ENCODE measurements around the gene CDON. TPM values are rescaled to one million over a fixed set of nuclear protein-coding genes. Genes with fewer than 3 reads are reported as not detected.

CDON gene
- total and polyA plus RNA-seq, 8 donors, result 8.6 to 16.3 (median 11.4) TPM

DNA sequence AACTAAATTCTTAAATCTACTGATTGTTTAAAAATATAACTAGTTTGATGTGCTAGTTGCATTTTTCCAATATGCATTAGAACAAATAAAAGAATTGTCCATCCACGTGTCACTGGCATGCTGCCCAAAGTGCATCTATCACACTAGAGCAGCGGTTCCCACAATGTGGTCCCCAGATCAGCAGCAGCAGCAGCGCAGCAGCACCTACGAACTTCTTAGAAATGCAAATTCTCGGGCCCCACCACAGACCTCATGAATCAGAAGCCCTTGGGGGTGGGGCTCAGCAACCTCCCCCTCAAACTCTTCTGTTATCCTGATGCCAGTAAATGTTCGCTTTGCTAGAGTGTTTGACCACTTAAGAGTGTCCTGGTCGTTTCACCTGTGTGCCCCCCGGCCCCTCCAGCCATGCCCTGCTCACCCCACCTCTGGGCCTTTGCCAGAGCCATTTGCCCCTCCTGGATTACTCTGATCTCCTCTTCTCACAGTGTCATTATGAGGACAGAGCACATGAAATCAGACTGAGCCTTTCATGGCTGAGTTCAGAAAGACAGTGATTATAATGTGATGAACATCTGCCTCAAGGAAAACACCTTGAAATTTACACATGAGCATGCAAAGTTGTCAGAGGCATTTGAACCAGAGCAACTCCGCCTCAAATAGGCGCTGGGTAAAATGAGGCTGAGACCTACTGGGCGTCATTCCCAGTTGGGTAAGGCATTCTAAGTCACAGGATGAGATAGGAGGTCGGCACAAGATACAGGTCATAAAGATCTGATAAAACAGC is 129.4 kb downstream of the CDON start:
- Histone ChIP-seq H3K4me3 (no peak overlapping the region), H3K9me3 (no peaks in the 10 kb centered on the region), H3K4me1 (no peaks in the 10 kb centered on the region), H3K36me3 (no peaks in the 10 kb centered on the region), H3K27ac (no peak overlapping the region), H3K27me3 (no peaks in the 10 kb centered on the region)
- ATAC-seq (no peak), DNase-seq (no peak)
- TF ChIP-seq, protein P1, sequence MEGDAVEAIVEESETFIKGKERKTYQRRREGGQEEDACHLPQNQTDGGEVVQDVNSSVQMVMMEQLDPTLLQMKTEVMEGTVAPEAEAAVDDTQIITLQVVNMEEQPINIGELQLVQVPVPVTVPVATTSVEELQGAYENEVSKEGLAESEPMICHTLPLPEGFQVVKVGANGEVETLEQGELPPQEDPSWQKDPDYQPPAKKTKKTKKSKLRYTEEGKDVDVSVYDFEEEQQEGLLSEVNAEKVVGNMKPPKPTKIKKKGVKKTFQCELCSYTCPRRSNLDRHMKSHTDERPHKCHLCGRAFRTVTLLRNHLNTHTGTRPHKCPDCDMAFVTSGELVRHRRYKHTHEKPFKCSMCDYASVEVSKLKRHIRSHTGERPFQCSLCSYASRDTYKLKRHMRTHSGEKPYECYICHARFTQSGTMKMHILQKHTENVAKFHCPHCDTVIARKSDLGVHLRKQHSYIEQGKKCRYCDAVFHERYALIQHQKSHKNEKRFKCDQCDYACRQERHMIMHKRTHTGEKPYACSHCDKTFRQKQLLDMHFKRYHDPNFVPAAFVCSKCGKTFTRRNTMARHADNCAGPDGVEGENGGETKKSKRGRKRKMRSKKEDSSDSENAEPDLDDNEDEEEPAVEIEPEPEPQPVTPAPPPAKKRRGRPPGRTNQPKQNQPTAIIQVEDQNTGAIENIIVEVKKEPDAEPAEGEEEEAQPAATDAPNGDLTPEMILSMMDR (IDR thresholded peaks at IDR 0.05), result no peak
- intact Hi-C loops (cut with DNase I), result loop anchor here in 1 of 2 donors (10.0 kb wide), 1 partner anchor 262 kb away; no protein-coding TSS in a partner anchor

DNA sequence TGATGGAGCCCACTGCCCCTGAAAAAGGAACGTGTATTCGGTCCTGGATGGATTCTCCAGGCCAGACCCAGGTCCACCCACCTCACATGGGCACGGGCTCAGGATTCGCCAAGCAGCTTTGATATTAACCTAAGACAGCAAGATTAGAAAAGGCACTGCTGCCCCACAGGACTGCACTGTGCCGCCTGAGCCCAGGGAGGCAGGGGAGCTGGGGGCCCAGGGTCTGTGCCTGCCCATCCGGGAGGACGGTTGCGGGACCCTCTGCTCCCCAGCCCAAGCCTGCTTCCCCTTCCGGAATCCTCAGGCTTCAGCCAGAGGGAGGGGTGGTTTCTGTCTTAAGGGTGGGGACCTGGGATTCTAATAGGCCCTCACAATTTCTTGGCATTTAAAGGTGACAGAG is 130.4 kb downstream of the CDON start:
- no peak for DNase-seq
- ATAC-seq, result no peak
- no peaks in the 10 kb centered on the region for H3K9me3 ChIP-seq
- no peaks in the 10 kb centered on the region for H3K4me1 ChIP-seq
- no peak overlapping the region for H3K4me3 ChIP-seq
- H3K27ac ChIP-seq, result no peak overlapping the region
- TF ChIP-seq, protein P1 (IDR thresholded peaks at IDR 0.05), result no peak
- H3K27me3 ChIP-seq, result no peaks in the 10 kb centered on the region
- intact Hi-C loops (cut with DNase I), result loop anchor here in 1 of 2 donors (10.0 kb wide), 1 partner anchor 262 kb away; no protein-coding TSS in a partner anchor
- no peaks in the 10 kb centered on the region for H3K36me3 ChIP-seq

DNA sequence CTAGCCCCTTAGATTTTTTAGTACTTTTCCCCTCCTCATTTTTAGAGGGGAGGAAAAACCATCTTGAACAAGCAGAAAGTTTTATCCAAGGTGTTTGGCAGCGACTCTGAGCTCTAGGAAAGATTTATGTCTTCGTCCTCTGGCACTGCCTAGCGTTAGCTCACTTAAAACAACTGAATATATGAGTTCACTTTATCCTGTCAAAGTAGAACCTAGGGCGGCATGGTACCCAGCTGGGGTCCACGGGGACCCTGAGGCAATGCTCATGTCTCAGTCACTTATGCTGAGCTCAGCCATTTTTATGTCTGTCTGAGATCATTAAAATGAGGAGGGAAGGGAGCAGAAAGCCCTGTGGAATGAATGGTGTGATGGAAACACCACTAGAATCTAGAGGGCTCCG is 131.0 kb downstream of the CDON start:
- DNase-seq (no peak), ATAC-seq (no peak)
- Histone ChIP-seq H3K36me3 (no peaks in the 10 kb centered on the region), H3K4me1 (no peaks in the 10 kb centered on the region), H3K9me3 (no peaks in the 10 kb centered on the region), H3K27ac (no peak overlapping the region), H3K27me3 (no peaks in the 10 kb centered on the region), H3K4me3 (no peak overlapping the region)
- TF ChIP-seq, protein P1 (IDR thresholded peaks at IDR 0.05), result no peak
- intact Hi-C loops (cut with DNase I), result loop anchor here in 1 of 2 donors (10.0 kb wide), 1 partner anchor 263 kb away; no protein-coding TSS in a partner anchor

DNA sequence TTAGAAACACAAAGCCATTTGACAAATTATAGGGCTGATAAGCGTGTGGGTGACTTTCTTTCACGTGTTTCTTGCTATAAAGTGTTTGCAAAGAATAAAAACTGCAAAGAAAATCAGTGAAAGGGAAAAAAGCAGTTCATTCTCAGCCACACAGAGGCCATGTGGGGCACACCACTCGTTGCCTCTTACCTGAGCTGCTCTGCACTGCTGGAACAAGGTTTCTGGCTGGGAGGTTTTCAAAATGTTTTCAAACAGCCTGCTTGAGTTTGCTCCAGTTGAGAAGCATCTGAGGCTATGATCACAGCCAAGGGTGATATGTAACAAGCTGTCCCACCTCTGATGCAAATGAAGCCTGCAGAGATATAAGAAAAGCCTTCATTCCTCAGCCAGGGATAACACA is 131.6 kb downstream of the CDON start:
- ATAC-seq (no peak), DNase-seq (no peak)
- H3K36me3 ChIP-seq, result no peaks in the 10 kb centered on the region
- H3K27ac ChIP-seq, result no peak overlapping the region
- H3K9me3 ChIP-seq, result no peaks in the 10 kb centered on the region
- no peak overlapping the region for H3K4me3 ChIP-seq
- no peaks in the 10 kb centered on the region for H3K27me3 ChIP-seq
- H3K4me1 ChIP-seq, result no peaks in the 10 kb centered on the region
- intact Hi-C loops (cut with DNase I), result loop anchor here in 1 of 2 donors (10.0 kb wide), 1 partner anchor 264 kb away; no protein-coding TSS in a partner anchor
- TF ChIP-seq, protein P1 (IDR thresholded peaks at IDR 0.05), result no peak

DNA sequence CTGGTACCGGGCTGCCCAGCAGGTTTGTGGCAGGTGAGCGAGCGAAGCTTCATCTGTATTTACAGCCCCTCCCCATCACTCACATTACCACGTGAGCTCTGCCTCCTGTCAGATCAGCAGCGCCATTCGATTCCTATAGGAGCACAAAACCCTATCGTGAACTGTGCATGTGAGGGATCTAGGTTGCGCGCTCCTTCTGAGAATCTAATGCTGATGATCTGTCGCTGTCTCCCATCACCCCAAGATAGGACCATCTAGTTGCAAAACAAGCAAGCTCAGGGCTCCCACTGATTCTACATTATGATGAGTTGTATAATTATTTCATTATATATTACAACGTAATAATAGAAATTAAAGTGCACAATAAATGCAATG is 132.6 kb downstream of the CDON start:
- Histone ChIP-seq H3K36me3 (no peaks in the 10 kb centered on the region), H3K4me1 (no peaks in the 10 kb centered on the region), H3K4me3 (no peak overlapping the region), H3K27ac (no peak overlapping the region), H3K27me3 (no peaks in the 10 kb centered on the region), H3K9me3 (no peaks in the 10 kb centered on the region)
- DNase-seq (no peak), ATAC-seq (no peak)
- TF ChIP-seq, protein P1 (IDR thresholded peaks at IDR 0.05), result no peak
- intact Hi-C loops (cut with DNase I), result loop anchor here in 1 of 2 donors (10.0 kb wide), 1 partner anchor 265 kb away; no protein-coding TSS in a partner anchor

Measured in left lung (tissue), 10 donors.